ENCODE data around the gene CMTM4.
"Not testable (repeated sequence)": the region's sequence is repeated elsewhere in the genome, so short reads cannot be mapped to it uniquely, and the experiment has no call there.

The CMTM4 gene

DNA sequence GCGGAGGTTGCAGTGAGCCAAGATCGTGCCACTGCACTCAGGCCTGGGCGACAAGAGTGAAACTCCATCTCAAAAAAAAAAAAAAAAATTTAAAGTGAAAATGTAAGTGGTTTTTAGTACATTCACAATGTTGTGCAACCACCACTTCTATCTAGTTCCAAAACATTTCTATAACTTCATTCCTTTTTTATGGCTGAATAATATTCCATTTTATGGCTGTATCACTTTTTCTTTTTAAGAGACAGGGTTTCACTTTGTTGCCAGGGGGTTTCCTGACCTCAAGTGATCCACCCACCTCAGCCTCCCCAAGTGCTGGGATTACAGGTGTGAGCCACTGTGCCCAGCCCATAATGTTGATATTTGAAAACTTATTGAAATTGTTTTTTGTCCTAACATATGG lies 103.7 kb downstream of the CMTM4 start:
- DNase-seq (ENCODE audit: low read depth) = no peak

DNA sequence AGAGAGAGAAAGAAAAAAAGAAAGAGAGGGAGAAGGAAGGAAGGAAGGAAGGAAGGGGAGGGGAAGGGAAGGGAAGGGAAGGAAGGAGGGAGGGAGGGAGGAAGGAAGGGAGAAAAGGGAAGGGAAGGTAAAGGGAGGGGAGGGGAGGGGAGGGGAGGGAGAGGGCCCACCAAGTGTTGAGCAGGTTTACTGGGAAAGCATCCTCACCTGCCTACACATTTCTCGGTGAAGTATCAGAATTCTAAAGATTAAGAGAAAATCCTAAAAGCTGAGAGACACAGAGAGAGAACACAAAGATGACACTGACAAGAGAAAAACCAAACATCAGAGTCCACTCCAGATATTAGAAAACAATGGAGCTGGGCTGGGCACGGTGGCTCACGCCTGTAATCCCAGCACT lies 104.3 kb downstream of the CMTM4 start:
- no peak for DNase-seq (ENCODE audit: low read depth)

DNA sequence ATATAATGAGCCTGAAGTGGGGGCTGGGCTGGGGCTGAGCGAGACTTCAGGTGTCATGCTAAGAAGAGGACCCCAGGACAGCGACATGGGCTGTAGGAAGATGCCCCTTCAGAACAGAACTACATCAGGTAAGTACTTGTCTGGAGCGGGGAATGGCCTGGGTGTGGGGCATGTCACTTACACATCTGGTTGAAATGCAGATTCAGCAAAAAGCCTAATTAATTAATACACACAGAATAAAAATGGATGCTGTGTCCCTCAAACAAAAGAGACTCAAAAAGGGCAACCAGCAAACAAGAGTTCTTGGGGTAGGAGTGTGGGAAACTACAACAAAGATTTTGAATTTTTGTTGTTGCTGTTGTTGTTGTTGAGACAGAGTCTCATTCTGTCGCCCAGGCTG lies 105.5 kb downstream of the CMTM4 start:
- no peak for DNase-seq (ENCODE audit: low read depth)

DNA sequence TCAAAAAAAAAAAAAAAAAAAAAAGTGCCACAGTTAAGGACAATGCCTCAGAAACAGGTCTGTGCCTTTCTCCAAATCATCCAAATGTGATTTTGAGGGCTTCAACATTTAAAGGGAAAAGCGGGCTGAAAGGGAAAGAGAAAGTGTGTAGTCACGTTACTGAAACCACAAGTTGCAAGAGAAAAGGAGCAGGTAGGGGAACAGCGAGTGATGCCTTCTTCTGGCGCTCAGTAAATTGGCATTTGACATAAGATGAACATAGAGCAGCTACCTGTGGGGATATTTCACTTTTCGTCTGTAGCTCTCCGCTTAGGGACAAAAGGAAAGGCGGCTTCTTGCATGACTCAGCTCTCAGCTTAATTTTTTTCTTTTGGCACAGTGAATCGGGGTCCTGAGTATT lies 106.2 kb downstream of the CMTM4 start:
- no peak for DNase-seq (ENCODE audit: low read depth)

DNA sequence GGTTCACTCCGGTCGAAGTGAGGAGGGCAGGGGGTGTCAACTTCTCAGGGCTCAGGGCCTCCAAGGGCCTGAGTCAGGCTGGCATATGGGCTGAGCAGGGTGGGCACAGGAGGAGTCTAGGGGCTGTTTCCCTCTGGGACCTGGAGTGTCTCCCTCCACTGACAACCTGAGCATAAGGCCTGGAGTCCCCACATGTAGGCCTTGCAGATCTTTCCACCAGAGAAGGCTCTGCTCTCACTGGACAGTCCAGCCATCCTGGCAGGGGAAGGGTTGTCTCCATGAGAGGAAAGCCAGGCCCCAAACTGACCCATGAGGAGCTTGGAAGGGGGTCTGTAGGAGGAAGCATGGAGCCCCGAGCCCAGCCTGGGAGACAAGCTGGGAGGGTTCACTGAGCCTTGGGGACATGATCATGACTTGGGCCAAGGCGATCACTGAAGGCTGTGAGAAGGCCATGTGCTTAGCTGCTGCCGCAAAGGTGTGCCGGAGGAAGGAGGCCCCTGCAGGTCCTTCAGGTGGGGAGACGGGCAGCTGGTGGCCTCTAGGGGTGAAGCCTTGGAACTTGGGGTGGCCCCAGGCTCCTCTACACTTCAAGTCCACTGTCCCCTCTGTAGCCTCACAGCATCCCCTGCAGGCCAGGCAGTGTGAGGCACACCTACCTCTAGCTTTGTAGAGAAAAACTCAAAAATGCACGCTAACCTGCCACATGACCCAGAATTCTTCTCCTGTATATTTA lies 107.4 kb downstream of the CMTM4 start:
- DNase-seq (ENCODE audit: low read depth) = no peak

DNA sequence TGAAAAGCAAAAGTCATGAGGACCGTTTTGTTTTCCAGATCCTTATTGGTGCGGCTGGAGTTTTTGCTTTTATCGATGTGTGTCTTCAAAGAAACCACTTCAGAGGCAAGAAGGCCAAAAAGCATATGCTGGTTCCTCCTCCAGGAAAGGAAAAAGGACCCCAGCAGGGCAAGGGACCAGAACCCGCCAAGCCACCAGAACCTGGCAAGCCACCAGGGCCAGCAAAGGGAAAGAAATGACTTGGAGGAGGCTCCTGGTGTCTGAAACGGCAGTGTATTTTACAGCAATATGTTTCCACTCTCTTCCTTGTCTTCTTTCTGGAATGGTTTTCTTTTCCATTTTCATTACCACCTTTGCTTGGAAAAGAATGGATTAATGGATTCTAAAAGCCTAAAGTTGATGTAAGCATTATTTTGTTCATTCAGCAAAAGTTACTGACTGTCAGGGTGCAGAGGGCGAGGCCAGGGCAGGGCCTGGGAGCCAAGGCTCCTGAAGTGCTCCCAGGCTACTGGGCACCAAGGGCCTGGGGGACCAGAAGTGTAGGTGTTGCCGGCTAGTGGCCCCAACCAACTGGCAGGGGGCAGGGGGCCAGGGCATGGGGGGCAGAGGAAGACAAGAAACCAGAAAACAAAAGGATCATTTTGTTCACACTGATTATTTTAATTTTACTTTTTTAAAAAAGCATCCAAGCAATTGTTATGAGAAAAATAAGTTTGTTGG lies 108.5 kb downstream of the CMTM4 start:
- no peak for DNase-seq (ENCODE audit: low read depth)

DNA sequence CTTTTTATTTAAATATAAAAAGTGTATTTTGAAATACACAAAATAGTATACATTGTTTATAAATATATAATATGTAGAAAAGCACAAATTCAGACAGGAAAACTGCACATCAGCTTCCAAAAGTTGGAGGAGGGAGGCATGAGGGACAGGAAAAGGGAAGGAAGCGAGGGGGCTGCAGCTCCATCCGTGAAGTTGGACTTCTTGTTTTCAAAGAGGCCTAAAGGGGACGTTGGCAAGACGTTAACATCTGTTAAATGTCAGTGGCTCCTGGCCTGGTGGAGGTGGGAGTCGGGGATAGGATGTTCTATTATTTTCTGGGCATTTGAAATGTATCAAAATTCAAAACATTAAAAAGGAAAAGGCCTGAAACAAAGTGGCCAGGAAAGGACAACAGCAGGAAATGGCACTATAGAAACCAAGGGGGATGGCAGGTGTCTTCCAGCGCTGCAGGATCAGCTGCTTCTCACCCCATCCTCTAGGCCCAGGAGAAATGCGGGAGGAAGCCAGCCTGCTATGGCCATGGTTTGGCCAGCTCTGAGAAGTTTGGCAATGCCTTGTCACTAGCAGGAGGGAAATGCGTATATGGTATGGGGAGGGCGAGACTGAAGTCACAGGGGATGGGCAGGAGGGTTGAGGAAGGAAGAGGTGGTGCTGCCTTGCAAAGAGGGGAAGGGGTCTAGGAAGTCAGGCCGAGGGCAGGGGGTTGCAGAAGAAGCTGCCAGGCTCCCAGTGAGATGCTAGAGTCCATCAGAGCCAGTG lies 110.9 kb downstream of the CMTM4 start:
- no peak for DNase-seq (ENCODE audit: low read depth)

DNA sequence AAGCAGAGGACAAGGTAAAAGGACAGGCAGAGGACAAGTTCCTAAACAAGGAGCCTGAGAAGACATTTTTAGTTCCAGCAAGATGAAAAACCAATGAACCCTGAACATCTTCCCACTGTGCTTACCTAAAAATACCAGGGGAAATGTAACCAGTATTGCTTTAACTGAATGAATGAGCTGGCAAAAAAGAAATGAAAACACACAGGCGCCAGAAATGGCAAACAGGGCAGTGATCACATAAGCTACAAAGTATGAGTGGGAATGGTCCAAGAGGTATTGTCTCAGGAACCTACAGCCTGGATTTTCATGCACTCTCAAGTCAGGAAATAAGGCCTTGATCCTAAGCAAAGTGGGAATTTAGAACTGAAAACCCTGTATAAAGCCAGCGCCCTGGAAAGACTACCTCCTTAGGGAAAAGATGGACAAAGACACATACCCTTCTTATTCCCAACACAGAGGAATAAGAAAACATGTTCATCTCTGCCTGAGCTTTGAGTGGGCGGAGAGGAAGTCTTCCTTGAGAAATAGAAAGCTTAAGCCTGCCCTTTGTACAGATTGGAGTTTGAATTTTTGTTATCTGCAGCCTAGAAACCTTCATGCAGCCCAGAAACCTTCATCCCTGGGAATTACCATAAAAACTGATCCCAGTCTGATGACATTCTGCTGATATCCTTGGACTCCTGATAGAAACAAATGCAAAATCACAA lies 115.1 kb downstream of the CMTM4 start:
- no peak for DNase-seq (ENCODE audit: low read depth)

DNA sequence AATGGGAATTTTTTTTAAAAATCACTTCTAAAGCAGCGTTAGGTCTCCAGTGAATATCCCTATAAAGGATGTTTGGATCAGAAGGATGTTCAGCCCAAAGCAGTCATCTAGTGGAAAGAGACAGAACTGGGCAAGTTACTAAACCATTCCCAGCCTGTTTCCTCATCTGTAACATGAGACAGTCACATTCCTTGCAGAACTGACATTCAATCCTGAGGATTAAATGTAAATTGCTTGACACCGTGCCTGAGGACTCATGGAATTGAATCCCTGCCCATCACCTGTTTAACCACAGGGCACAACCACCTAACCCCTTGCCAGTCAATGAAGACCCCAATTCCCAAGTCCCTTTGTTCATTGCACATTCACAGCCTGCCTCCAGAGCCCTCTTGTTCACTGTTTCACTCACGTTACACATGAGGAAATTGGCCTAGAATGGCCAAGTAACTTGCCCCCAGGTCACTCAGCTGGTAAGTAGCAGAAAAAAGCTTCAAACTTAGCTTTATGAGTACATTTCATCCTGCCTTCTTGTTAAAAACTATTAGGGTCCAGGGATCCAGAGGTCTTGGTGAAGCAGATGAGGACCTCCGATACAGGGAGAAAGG lies 115.8 kb downstream of the CMTM4 start:
- no peak for DNase-seq (ENCODE audit: low read depth)

DNA sequence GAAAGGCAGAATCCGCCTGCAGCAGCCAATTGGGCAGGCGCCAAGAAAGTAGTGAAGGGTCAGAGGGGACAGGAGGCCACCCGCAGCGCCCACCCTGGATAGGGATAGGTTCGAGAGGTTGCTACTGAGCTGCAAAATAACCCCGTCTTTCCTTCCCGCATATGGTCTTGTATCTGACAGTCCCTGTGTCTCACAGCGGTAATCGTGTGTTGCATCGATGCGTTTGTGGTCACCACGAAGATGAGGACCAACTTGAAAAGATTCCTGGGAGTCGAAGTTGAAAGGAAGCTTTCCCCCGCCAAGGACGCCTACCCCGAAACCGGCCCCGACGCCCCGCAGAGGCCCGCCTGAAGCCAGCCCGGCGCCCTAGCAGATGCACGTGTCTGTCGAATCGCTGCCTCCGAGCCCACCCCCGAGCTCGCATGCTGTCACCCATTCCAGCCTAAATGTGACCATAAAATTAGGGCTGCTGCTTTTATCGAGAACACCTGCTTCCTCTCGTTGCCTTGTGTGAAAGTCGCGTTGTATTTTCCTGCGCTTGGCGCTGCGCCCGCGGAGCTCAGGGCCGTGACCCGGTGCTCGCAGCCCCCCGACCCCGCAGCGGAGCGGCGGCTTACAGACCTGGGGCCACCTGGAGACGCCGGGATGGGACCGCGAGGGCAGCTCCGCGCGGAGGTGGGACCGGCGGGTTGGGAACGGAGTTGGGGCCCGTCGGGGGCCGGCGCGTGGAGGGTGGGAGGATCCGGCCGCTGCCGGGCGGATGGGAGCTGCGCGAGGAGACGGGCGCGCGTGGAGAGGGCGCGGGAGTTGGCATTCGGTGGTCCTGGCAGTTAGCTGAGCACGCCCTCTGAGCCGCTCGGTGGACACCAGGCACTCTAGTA lies 117.7 kb downstream of the CMTM4 start, which contains the start of gene CMTM2:
Gene CMTM2 (plus strand): TSS at position 813 of the 881 bp plus-strand sequence. CDS start 145 bp downstream, outside the sequence.
- DNase-seq (ENCODE audit: low read depth) = no peak

DNA sequence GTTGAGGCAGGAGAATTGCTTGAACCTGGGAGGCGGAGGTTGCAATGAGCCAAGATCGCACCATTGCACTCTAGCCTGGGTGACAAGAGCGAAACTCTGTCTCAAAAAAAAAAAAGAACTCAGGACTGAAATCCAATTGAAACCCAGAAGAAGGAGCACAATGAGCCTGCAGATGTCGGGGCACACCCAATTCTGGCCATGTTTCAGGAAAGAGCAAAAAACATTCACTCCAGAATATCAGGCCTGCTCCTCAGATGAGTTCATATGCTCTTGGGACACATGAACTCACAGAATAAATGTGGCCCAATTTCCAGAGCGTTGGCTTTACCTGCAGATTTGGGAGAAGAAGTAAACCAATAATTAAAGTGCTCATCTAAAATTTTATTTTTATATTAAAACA lies 120.2 kb downstream of the CMTM4 start:
- DNase-seq (ENCODE audit: low read depth) = no peak

DNA sequence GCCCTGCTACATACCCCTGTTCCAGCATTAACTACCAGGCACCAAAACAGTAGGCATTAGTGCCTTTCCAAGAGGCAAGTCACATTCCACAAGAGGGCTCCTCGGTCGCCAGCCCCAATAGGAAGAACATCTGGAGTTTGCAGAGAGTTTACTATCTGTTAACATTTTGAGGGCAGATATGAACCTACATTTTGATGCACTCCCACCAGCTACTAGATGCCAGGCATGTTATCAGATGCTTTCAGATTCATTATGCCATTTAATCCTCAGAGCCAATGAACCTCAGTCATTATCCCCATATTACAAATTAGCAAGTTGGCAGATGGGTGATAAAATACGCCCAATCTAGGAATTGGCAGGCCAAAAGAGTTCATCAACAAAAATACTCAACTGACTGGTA lies 121.5 kb downstream of the CMTM4 start:
- DNase-seq (ENCODE audit: low read depth) = no peak

DNA sequence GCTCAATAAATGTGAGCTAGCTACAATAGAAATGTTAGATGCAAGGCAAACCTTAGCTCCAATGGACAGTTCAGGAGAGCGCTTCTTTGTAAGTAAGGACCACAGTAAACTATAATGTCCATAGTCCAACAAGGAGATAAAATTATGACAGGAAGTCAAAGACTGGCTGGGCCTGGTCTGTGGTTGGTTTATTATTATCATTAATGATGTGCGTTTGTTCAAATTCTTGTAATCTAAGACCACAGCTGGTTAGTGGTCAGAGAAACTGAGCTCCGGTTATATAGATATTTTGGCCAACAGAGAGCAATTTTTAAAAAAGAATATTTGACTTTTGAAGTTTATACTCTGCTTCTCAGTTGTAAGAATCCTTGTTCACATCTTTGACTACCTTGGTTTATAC lies 122.0 kb downstream of the CMTM4 start:
- DNase-seq (ENCODE audit: low read depth) = no peak

DNA sequence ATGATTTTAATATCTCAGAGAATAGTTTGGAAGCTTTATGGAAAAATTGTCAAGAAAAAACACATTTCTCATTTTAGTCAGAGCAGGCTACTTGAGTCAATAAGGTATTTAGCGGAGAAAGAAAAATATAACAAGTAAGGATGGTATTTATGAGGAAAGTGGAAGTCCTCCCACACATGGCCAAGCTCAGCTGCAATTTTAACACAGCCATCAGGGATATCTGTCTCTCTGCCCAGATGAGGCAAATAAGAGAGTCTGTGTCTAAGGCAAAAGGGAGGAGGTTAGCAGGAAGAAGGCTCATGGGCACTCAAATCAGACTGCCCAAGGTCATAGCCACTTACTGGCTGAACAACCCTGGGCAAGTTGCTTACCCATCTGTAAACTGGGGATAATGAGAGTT lies 122.5 kb downstream of the CMTM4 start:
- no peak for DNase-seq (ENCODE audit: low read depth)

DNA sequence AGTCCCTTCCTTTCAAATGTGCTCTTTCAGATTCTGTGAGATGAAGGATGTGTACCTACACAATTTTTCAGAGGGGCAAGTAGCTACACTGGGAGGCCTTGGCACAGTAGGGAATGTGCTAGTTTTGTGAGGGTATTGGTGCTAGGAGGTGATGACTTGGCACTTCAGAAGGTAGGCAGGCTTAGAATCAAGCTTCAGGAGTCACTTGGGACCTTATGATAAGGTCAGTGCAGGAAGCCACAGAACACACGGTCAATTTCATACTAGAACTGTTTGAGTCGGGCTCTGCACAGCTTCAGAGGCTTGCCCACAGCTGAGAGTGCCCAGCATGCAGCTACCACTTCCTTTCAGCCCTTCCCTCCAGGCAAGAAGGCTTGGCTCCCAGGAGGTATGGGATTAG lies 124.2 kb downstream of the CMTM4 start:
- no peak for DNase-seq (ENCODE audit: low read depth)

DNA sequence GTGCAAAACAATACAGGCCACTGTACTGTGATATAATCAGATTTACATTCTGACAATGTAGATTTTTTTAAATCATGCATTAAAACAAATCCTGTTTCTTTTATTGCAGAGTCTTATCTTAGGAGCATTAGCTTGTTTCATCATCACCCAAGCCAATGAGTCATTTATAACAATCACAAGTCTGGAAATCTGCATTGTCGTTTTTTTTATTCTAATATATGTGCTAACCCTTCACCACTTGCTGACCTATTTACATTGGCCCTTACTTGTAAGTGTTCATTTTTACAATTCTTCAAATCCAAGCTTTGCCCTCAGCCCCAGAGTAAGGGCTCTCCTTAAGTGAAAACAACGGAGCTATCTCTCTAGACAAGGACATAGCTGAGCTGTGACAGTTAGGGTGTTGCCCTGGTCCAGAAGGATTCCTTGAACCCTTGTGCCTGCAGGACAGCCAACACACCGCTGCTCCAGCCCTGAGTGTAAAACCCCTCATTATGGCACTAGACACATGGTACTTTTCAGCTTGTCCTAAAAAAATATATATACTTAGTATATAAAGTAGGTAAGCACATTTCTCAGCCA lies 126.6 kb downstream of the CMTM4 start:
- no peak for DNase-seq (ENCODE audit: low read depth)

DNA sequence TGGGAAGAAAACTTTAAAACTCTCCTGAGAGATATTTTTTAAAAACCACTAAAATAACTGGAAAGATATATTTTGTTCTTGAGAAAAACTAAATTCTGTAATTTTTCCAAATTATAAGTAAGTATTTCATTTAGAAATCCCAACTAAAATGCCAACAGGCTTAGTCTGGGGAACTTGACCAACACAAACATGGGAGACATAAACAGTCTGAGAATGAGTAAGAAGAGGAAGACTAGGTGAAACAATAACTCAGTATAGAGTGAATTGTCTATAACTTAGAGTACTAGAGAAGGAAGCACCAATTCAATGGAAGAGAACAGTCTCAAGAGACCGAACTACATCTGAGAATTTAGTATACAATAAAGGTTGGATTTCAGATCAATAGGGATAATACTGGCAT lies 127.4 kb downstream of the CMTM4 start:
- no peak for DNase-seq (ENCODE audit: low read depth)

DNA sequence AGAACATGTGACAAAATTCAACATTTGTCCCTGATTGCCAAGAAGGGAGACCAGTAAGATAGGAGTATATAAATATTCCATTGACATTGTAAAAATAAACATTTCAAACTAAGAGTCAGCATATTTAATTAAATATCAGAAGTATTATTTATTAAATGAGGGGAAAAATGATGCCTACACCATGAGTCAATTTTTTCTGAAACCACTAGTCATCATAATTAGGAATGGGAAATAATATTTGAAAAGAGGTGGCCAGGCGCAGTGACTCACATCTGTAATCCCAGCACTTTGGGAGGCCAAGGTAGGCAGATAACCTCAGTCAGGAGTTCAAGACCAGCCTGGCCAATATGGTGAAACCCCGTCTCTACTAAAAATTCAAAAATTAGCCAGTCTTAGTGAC lies 128.2 kb downstream of the CMTM4 start:
- no peak for DNase-seq (ENCODE audit: low read depth)

DNA sequence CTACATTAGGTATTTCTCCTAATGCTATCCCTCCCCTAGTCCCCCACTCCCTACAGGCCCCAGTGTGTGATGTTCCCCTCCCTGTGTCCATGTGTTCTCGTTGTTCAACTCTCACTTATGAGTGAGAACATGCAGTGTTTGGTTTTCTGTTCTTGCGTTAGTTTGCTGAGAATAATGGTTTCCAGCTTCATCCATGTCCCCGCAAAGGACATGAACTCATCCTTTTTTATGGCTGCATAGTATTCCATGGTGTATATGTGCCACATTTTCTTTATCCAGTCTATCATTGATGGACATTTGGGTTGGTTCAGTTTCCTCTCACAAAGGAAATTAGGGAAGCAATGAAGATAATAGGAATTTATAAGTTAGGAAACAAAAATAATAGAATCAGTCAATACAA lies 129.3 kb downstream of the CMTM4 start:
- DNase-seq (ENCODE audit: low read depth) = not testable (repeated sequence)

DNA sequence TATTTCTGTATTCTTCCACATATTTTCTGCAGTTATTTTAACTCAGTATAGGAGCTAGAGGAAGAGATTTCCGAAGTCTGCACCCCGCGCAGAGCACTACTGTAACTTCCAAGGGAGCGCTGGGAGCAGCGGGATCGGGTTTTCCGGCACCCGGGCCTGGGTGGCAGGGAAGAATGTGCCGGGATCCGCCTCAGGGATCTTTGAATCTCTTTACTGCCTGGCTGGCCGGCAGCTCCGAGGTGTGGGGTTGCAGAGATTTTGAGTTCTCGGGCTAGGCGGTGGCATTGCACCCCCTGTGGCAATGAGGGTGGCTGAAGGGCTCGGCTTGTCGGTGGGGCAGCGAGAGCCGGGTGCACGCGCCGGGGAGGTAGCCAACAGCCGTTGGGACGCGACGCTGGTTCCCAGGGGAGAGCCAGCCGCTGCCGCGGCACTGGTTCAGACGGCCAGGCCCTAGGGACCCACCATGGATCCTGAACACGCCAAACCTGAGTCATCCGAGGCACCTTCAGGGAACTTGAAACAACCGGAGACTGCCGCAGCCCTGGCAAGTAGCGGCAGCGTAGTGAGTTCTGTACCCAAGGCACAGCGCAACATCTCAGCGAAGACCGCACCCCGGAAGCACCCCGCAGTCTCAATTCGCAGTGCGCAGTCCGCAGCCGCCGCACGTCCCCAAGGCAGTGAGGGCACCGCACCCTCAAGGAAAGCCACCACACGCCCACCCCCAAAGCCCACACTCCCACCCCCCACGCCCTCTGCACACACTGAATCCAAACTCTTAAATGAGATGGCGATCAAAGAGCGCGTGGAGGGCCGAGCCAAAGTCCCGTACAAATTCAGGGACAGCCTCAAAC lies 130.3 kb downstream of the CMTM4 start, which contains the start of gene CMTM1:
Gene CMTM1 (plus strand): TSS at position 389 of the 851 bp plus-strand sequence. CDS start 75 bp downstream, at position 464.
- no peak for DNase-seq (ENCODE audit: low read depth)
